Measurements from ENCODE around the gene CTNNB1. TPM values are rescaled to one million over a fixed set of nuclear protein-coding genes. Genes with fewer than 3 reads are reported as not detected.

Gene CTNNB1
- total RNA-seq, 1 experiment from 2014 or later: 387 TPM

DNA sequence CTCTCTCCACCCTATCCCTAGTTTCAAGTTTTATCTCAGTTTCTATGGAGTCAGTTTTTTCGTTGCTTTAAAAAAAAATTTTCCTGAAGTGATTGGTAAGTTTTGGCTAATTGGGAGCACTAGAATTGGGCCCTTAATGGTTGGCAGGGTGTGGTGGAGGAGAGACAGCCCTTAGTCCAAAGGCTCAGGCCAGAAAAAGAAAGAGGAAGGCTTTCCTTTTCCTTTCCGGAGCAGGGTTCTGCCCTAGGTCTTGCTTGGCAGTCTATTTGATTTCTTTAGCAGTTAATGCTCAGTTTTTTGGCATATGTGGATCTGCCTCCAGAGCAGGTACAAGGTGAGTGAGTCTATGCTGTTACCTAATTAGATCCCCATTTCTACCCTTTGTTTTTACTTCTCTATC lies 22.7 kb downstream of the CTNNB1 start (continued):
- TF ChIP-seq ZNF671 (CRISPR knock-in tag; IDR thresholded peaks at IDR 0.05): no peak
- TF ChIP-seq, protein P1, sequence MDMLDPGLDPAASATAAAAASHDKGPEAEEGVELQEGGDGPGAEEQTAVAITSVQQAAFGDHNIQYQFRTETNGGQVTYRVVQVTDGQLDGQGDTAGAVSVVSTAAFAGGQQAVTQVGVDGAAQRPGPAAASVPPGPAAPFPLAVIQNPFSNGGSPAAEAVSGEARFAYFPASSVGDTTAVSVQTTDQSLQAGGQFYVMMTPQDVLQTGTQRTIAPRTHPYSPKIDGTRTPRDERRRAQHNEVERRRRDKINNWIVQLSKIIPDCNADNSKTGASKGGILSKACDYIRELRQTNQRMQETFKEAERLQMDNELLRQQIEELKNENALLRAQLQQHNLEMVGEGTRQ (CRISPR knock-in tag; IDR thresholded peaks at IDR 0.05): no peak
- TF ChIP-seq SOX15 (CRISPR knock-in tag; IDR thresholded peaks at IDR 0.05): no peak
- no peak for TF ChIP-seq RORB (CRISPR knock-in tag; IDR thresholded peaks at IDR 0.05)

DNA sequence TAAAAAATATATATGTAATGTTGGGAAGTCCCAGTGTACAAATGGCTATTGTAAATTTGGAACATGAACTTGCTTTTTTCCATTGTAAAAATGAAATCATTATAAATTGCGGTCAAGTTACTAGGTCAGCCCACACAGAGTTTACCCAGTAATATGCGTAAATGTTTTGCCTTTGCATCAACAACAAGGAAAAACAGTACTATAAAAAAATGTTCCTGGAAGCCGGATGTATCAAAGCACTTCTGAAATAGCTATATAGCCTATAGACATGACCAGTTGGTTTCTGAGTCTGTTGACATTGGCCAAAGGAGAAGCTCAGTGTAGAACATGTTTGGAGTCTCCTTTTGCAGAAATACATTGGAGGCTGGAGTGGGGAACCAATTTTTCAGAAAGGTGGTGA lies 23.2 kb downstream of the CTNNB1 start:
- DNase-seq (ENCODE audit: low spot score): no peak
- ChIA-PET POLR2A (no interaction called here), CTCF (no interaction called here)
- Mint-ChIP-seq H3K36me3 (peaks cover 33% of the 10 kb centered on the region), H3K4me1 (peaks cover 40% of the 10 kb centered on the region), H3K9me3 (no peaks in the 10 kb centered on the region), H3K27ac (peak overlapping the region; percentile 62; the same call in 1 of the 2 replicates), H3K4me3 (no peak overlapping the region), H3K27me3 (ENCODE audit: low read depth) (no peaks in the 10 kb centered on the region)
- TF ChIP-seq GRHL2 (CRISPR knock-in tag; IDR thresholded peaks at IDR 0.05; ENCODE audit: insufficient replicate concordance, severe bottlenecking): no peak
- no peak for TF ChIP-seq ESRRA (CRISPR knock-in tag; IDR thresholded peaks at IDR 0.05; ENCODE audit: borderline replicate concordance)
- TF ChIP-seq, protein P2, sequence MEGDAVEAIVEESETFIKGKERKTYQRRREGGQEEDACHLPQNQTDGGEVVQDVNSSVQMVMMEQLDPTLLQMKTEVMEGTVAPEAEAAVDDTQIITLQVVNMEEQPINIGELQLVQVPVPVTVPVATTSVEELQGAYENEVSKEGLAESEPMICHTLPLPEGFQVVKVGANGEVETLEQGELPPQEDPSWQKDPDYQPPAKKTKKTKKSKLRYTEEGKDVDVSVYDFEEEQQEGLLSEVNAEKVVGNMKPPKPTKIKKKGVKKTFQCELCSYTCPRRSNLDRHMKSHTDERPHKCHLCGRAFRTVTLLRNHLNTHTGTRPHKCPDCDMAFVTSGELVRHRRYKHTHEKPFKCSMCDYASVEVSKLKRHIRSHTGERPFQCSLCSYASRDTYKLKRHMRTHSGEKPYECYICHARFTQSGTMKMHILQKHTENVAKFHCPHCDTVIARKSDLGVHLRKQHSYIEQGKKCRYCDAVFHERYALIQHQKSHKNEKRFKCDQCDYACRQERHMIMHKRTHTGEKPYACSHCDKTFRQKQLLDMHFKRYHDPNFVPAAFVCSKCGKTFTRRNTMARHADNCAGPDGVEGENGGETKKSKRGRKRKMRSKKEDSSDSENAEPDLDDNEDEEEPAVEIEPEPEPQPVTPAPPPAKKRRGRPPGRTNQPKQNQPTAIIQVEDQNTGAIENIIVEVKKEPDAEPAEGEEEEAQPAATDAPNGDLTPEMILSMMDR (IDR thresholded peaks at IDR 0.05): no peak
- TF ChIP-seq, protein P3, sequence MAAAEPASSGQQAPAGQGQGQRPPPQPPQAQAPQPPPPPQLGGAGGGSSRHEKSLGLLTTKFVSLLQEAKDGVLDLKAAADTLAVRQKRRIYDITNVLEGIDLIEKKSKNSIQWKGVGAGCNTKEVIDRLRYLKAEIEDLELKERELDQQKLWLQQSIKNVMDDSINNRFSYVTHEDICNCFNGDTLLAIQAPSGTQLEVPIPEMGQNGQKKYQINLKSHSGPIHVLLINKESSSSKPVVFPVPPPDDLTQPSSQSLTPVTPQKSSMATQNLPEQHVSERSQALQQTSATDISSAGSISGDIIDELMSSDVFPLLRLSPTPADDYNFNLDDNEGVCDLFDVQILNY (CRISPR knock-in tag; IDR thresholded peaks at IDR 0.05): no peak
- no peak for TF ChIP-seq JAZF1 (CRISPR knock-in tag; IDR thresholded peaks at IDR 0.05)
- no peak for TF ChIP-seq ZNF423 (CRISPR knock-in tag; IDR thresholded peaks at IDR 0.05)
- no peak for TF ChIP-seq TEAD1 (CRISPR knock-in tag; IDR thresholded peaks at IDR 0.05)
- TF ChIP-seq, protein P4, sequence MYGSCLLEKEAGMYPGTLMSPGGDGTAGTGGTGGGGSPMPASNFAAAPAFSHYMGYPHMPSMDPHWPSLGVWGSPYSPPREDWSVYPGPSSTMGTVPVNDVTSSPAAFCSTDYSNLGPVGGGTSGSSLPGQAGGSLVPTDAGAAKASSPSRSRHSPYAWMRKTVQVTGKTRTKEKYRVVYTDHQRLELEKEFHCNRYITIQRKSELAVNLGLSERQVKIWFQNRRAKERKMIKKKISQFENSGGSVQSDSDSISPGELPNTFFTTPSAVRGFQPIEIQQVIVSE (CRISPR knock-in tag; IDR thresholded peaks at IDR 0.05; ENCODE audit: borderline replicate concordance): no peak
- no peak for TF ChIP-seq MXD4 (CRISPR knock-in tag; IDR thresholded peaks at IDR 0.05; ENCODE audit: borderline replicate concordance)
- TF ChIP-seq, protein P5, sequence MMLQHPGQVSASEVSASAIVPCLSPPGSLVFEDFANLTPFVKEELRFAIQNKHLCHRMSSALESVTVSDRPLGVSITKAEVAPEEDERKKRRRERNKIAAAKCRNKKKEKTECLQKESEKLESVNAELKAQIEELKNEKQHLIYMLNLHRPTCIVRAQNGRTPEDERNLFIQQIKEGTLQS (CRISPR knock-in tag; conservative IDR thresholded peaks at IDR 0.05): no peak
- no peak for TF ChIP-seq NR1H2 (CRISPR knock-in tag; IDR thresholded peaks at IDR 0.05)
- no peak for TF ChIP-seq SMAD4 (CRISPR knock-in tag; IDR thresholded peaks at IDR 0.05)
- ATAC-seq: no peak

DNA sequence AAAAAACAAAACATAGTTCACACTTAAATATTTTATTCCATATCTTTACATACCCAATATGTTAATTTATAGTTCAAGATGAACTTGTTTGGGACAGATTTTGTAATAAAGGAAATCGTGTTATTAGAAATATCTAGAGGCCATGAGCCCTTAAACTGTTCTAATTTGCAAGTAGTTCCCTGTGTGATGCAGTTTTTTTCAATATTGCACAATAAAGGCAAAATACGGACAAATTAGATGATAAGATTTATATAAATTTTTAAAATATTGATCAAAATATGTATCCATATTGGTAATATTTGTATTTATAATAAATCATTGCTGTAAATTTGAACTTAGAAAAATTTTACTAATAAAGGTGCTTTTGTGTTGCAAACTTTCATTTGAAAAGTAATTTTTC lies 23.8 kb downstream of the CTNNB1 start:
- peaks cover 39% of the 10 kb centered on the region for H3K36me3 Mint-ChIP-seq
- ChIA-PET POLR2A (no interaction called here), CTCF (no interaction called here)
- H3K4me3 Mint-ChIP-seq: no peak overlapping the region
- H3K4me1 Mint-ChIP-seq: peaks cover 36% of the 10 kb centered on the region
- ATAC-seq: no peak
- H3K9me3 Mint-ChIP-seq: no peaks in the 10 kb centered on the region
- no peaks in the 10 kb centered on the region for H3K27me3 Mint-ChIP-seq (ENCODE audit: low read depth)
- DNase-seq (ENCODE audit: low spot score): no peak
- TF ChIP-seq ZNF396 (CRISPR knock-in tag; IDR thresholded peaks at IDR 0.05; ENCODE audit: borderline replicate concordance) (no peak), SOX15 (CRISPR knock-in tag; IDR thresholded peaks at IDR 0.05) (no peak), NFATC4 (CRISPR knock-in tag; IDR thresholded peaks at IDR 0.05) (no peak), PRRX2 (CRISPR knock-in tag; IDR thresholded peaks at IDR 0.05) (no peak)
- no peak overlapping the region for H3K27ac Mint-ChIP-seq

DNA sequence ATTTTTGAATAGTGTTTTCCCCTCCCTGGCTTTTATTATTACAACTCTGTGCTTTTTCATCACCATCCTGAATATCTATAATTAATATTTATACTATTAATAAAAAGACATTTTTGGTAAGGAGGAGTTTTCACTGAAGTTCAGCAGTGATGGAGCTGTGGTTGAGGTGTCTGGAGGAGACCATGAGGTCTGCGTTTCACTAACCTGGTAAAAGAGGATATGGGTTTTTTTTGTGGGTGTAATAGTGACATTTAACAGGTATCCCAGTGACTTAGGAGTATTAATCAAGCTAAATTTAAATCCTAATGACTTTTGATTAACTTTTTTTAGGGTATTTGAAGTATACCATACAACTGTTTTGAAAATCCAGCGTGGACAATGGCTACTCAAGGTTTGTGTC lies 24.4 kb downstream of the CTNNB1 start:
- Mint-ChIP-seq H3K36me3 (peaks cover 45% of the 10 kb centered on the region), H3K9me3 (no peaks in the 10 kb centered on the region), H3K27ac (no peak overlapping the region), H3K4me1 (peaks cover 34% of the 10 kb centered on the region), H3K27me3 (ENCODE audit: low read depth) (no peaks in the 10 kb centered on the region), H3K4me3 (no peak overlapping the region)
- ChIA-PET CTCF (no interaction called here), POLR2A (no interaction called here)
- no peak for DNase-seq (ENCODE audit: low spot score)
- ATAC-seq: no peak
- TF ChIP-seq, protein P3 (CRISPR knock-in tag; IDR thresholded peaks at IDR 0.05): no peak
- TF ChIP-seq FOXJ3 (CRISPR knock-in tag; IDR thresholded peaks at IDR 0.05; ENCODE audit: borderline replicate concordance) (no peak), NFATC4 (CRISPR knock-in tag; IDR thresholded peaks at IDR 0.05) (no peak), ZNF396 (CRISPR knock-in tag; IDR thresholded peaks at IDR 0.05; ENCODE audit: borderline replicate concordance) (no peak), PRRX2 (CRISPR knock-in tag; IDR thresholded peaks at IDR 0.05) (no peak), SOX15 (CRISPR knock-in tag; IDR thresholded peaks at IDR 0.05) (no peak), ZNF232 (CRISPR knock-in tag; IDR thresholded peaks at IDR 0.05) (no peak)
- TF ChIP-seq, protein P6, sequence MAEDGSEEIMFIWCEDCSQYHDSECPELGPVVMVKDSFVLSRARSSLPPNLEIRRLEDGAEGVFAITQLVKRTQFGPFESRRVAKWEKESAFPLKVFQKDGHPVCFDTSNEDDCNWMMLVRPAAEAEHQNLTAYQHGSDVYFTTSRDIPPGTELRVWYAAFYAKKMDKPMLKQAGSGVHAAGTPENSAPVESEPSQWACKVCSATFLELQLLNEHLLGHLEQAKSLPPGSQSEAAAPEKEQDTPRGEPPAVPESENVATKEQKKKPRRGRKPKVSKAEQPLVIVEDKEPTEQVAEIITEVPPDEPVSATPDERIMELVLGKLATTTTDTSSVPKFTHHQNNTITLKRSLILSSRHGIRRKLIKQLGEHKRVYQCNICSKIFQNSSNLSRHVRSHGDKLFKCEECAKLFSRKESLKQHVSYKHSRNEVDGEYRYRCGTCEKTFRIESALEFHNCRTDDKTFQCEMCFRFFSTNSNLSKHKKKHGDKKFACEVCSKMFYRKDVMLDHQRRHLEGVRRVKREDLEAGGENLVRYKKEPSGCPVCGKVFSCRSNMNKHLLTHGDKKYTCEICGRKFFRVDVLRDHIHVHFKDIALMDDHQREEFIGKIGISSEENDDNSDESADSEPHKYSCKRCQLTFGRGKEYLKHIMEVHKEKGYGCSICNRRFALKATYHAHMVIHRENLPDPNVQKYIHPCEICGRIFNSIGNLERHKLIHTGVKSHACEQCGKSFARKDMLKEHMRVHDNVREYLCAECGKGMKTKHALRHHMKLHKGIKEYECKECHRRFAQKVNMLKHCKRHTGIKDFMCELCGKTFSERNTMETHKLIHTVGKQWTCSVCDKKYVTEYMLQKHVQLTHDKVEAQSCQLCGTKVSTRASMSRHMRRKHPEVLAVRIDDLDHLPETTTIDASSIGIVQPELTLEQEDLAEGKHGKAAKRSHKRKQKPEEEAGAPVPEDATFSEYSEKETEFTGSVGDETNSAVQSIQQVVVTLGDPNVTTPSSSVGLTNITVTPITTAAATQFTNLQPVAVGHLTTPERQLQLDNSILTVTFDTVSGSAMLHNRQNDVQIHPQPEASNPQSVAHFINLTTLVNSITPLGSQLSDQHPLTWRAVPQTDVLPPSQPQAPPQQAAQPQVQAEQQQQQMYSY (CRISPR knock-in tag; IDR thresholded peaks at IDR 0.05): no peak

All from WTC11 (cell line).